ENCODE data around the gene ZNF324. TPM values are rescaled to one million over a fixed set of nuclear protein-coding genes. Genes with fewer than 3 reads are reported as not detected.
"Not testable (repeated sequence)": the region's sequence is repeated elsewhere in the genome, so short reads cannot be mapped to it uniquely, and the experiment has no call there.

ZNF324 gene
- total RNA-seq, 2 donors from 2014 or later, result 9.9 to 13.2 TPM

- peak; percentile 100 for DNase-seq
- intact Hi-C loops (cut with DNase I), result no loop called here
- Histone ChIP-seq H3K4me1 (peaks cover 25% of the 10 kb centered on the region), H3K27ac (peak overlapping the region; percentile 27 to 84 (median 60)), H3K4me3 (peak overlapping the region; percentile 28), H3K9me3 (no peaks in the 10 kb centered on the region), H3K27me3 (no peaks in the 10 kb centered on the region), H3K36me3 (replicated peaks in 1 of 2; ENCODE audit: insufficient read depth in 1 of 2, low read depth in 2 of 2) (no peaks in the 10 kb centered on the region)
- ATAC-seq, result peak; percentile 99
- WGBS, 2 donors, result 1 to 2% methylated on average over 13 to 60 of the region's 60 CpGs
- TF ChIP-seq POLR2A (IDR thresholded peaks at IDR 0.05), result peak; percentile 25 to 71 (median 60)
- TF ChIP-seq CTCF (IDR thresholded peaks at IDR 0.05), result peak in 3 of 7 experiments; percentile 33 to 36 (median 33)
Observed at GRCh38 chr19:58499021-58499927, 32.4 kb downstream of the ZNF324 start.

- 89% methylated on average over 14 of the region's 14 CpGs; no CpG with 5 or more reads in 1 of the 2 donors for WGBS, 2 donors
- DNase-seq (no peak), ATAC-seq (no peak)
- H3K4me3 ChIP-seq, result no peak overlapping the region
- TF ChIP-seq CTCF (IDR thresholded peaks at IDR 0.05) (no peak), POLR2A (IDR thresholded peaks at IDR 0.05) (no peak)
- no peaks in the 10 kb centered on the region for H3K27me3 ChIP-seq
- no peaks in the 10 kb centered on the region for H3K36me3 ChIP-seq (replicated peaks in 1 of 2; ENCODE audit: insufficient read depth in 1 of 2, low read depth in 2 of 2)
- H3K9me3 ChIP-seq, result no peaks in the 10 kb centered on the region
- peaks cover 25% of the 10 kb centered on the region for H3K4me1 ChIP-seq
- H3K27ac ChIP-seq, result no peak overlapping the region
- intact Hi-C loops (cut with DNase I), result no loop called here
Observed at GRCh38 chr19:58500242-58500641, 33.4 kb downstream of the ZNF324 start.

GRCh38 chr19:58507602-58508223 lies 40.8 kb downstream of the ZNF324 start:
- intact Hi-C loops (cut with DNase I); H3K36me3 ChIP-seq (replicated peaks in 1 of 2; ENCODE audit: insufficient read depth in 1 of 2, low read depth in 2 of 2); DNase-seq; ATAC-seq; H3K4me1 ChIP-seq; H3K27ac ChIP-seq; H3K9me3 ChIP-seq; H3K27me3 ChIP-seq; H3K4me3 ChIP-seq: not testable (repeated sequence)
- 67 to 84% methylated on average over 7 to 8 of the region's 8 CpGs for WGBS, 2 donors

- DNase-seq, result no peak
- WGBS, 2 donors, result 87% methylated on average over 3 to 11 of the region's 11 CpGs
- H3K4me3 ChIP-seq, result no peak overlapping the region
- no peaks in the 10 kb centered on the region for H3K27me3 ChIP-seq
- H3K27ac ChIP-seq, result no peak overlapping the region
- H3K36me3 ChIP-seq (replicated peaks in 1 of 2; ENCODE audit: insufficient read depth in 1 of 2, low read depth in 2 of 2), result no peaks in the 10 kb centered on the region
- no peaks in the 10 kb centered on the region for H3K9me3 ChIP-seq
- no peak for TF ChIP-seq POLR2A (IDR thresholded peaks at IDR 0.05)
- TF ChIP-seq CTCF (IDR thresholded peaks at IDR 0.05), result no peak
- intact Hi-C loops (cut with DNase I), result no loop called here
- peaks cover 20% of the 10 kb centered on the region for H3K4me1 ChIP-seq
- no peak for ATAC-seq
Observed at GRCh38 chr19:58509731-58510083, 42.8 kb downstream of the ZNF324 start.

DNA sequence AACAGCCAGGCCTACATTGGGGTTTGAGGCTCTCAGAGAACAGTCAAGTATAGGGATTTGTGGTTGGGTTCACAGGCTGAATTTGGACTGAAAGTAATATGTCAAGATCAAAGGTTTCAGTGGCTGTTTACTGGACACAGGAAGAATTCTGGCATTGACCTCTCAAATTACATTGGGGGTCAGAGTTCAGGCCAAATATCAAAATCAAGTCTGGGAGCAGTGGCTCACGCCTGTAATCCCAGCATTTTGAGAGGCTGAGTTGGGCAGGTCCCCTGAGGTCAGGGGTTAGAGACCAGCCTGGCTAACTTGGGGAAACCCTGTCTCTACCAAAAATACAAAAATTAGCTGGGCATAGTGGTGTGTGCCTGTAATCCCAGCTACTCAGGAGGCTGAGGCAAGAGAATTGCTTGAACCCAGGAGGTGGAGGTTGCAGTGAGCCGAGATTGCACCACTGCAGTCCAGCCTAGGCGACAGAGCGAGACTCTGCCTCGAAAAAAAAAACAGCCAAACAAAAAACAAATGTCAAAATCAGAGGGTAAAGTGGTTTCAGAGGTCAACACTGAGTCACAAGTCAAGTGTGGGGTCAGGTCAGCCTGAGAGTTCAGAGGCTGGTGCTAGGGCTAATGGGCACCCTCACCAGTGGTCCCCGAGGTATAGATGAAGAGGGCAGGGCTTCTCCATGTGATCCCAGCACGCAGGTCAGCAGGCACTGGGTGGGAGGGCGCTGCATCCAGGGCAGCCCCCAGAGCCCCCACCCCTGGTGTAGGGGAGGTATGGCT lies 43.4 kb downstream of the ZNF324 start:
- Histone ChIP-seq H3K4me1 (peaks cover 26% of the 10 kb centered on the region), H3K27ac (no peak overlapping the region), H3K4me3 (no peak overlapping the region), H3K9me3 (no peaks in the 10 kb centered on the region), H3K27me3 (no peaks in the 10 kb centered on the region), H3K36me3 (replicated peaks in 1 of 2; ENCODE audit: insufficient read depth in 1 of 2, low read depth in 2 of 2) (no peaks in the 10 kb centered on the region)
- DNase-seq (no peak), ATAC-seq (no peak)
- TF ChIP-seq CTCF (IDR thresholded peaks at IDR 0.05) (no peak), POLR2A (IDR thresholded peaks at IDR 0.05) (no peak)
- 84 to 87% methylated on average over 6 to 8 of the region's 8 CpGs for whole genome bisulfite sequencing, 2 donors
- intact Hi-C loops (cut with DNase I), result no loop called here

All from body of pancreas (tissue), 4 donors.